Omental fat pad (tissue), 4 donors: ENCODE data around the gene SYTL1. TPM values are rescaled to one million over a fixed set of nuclear protein-coding genes. Genes with fewer than 3 reads are reported as not detected.

Source experiments
- ATAC-seq: fragments of 150-250 bp; one replicate; pipeline ENCODE4 v1.9.1; 2016; ENCODE audit warnings: mild to moderate bottlenecking, moderate library complexity; ENCODE audit not compliant: low FRiP score
- DNase-seq: peaks from one replicate; pipeline ENCODE4 v3.0.0-alpha.2; 2019; ENCODE audit warnings: low spot score
- CTCF ChIP-seq, 3 donors: fragments of 450-650 bp; IDR thresholded peaks; one replicate each; pipeline ENCODE4 v1.5.1; 2016 to 2017; ENCODE audit warnings: antibody characterized with exemption in 3 of 3, mild to moderate bottlenecking in 3 of 3, moderate library complexity in 2 of 3
- total RNA-seq, 4 donors: library from RNA; depleted of rRNA; stranded (reverse); fragments of >200 nt; gene quantifications; one replicate each; pipeline ENCODE4 v1.1.0, GENCODE V29; 2016

The SYTL1 gene
- total RNA-seq, 4 donors from 2014 or later, result 1.2 to 4.3 (median 1.9) TPM

- peak; percentile 83 for DNase-seq
- peak in 1 of 3 donors; percentile 58 for TF ChIP-seq CTCF (IDR thresholded peaks at IDR 0.05)
- no peak for ATAC-seq
Measured at GRCh38 chr1:27388337-27389005, 46.6 kb downstream of the SYTL1 start.

GRCh38 chr1:27391511-27392095, 49.8 kb downstream of the SYTL1 start:
- peak; percentile 18 for ATAC-seq
- no peak for TF ChIP-seq CTCF (IDR thresholded peaks at IDR 0.05)
- DNase-seq, result no peak

GRCh38 chr1:27392096-27392777, 50.4 kb downstream of the SYTL1 start, which contains the start of gene GPR3:
TSS of gene GPR3 (plus strand) at chr1:27392622. CDS start at chr1:27393799, 1,177 bp downstream.
- ATAC-seq, result peak; percentile 87
- no peak for TF ChIP-seq CTCF (IDR thresholded peaks at IDR 0.05)
- peak; percentile 90 for DNase-seq

- peak in 1 of 3 donors; percentile 16 for TF ChIP-seq CTCF (IDR thresholded peaks at IDR 0.05)
- no peak for DNase-seq
- no peak for ATAC-seq
Measured at GRCh38 chr1:27392778-27393635, 51.2 kb downstream of the SYTL1 start.

GRCh38 chr1:27393641-27394281, 51.9 kb downstream of the SYTL1 start:
- ATAC-seq, result no peak
- no peak for TF ChIP-seq CTCF (IDR thresholded peaks at IDR 0.05)
- DNase-seq, result no peak

GRCh38 chr1:27394282-27394658, 52.4 kb downstream of the SYTL1 start:
- TF ChIP-seq CTCF (IDR thresholded peaks at IDR 0.05), result no peak
- no peak for ATAC-seq
- no peak for DNase-seq
